Keratinocyte (primary cell): Measurements from ENCODE around the gene FAM43B. TPM values are rescaled to one million over a fixed set of nuclear protein-coding genes. Genes with fewer than 3 reads are reported as not detected.

Experiments used
- DNase-seq: peaks from one replicate; pipeline ENCODE4 v3.0.0-alpha.2; 2011; ENCODE audit warnings: low read depth, missing footprints, low spot score
- FAIRE-seq: peaks from 2 replicates; lab custom pipeline; 2011; peaks lifted over from hg19 to GRCh38; lab: Jason Lieb, UNC
- H2AFZ ChIP-seq: 2 replicates; pipeline ENCODE4 v1.6.0; 2012; ENCODE audit warnings: low read length, control low read depth, inconsistent platforms; ENCODE audit not compliant: control insufficient read depth
- H3K27ac ChIP-seq: 2 replicates; pipeline ENCODE4 v1.5.1; 2011; ENCODE audit warnings: low read length; ENCODE audit not compliant: control insufficient read depth, insufficient read depth
- H3K27me3 ChIP-seq: 3 replicates; pipeline ENCODE4 v1.6.0; 2011; ENCODE audit warnings: low read length; ENCODE audit not compliant: control insufficient read depth, insufficient read depth; ENCODE audit errors: extremely low read depth
- H3K36me3 ChIP-seq, 2 experiments: 2 replicates in 1 of 2; 3 replicates in 1 of 2; pipeline ENCODE4 v1.5.1; 2011; ENCODE audit warnings: low read length in 2 of 2, mild to moderate bottlenecking in 1 of 2; ENCODE audit not compliant: control insufficient read depth in 2 of 2, insufficient read depth in 2 of 2; ENCODE audit errors: extremely low read depth in 1 of 2
- H3K4me1 ChIP-seq: 3 replicates; pipeline ENCODE4 v1.5.1; 2011; ENCODE audit warnings: low read length; ENCODE audit not compliant: control insufficient read depth, insufficient read depth; ENCODE audit errors: extremely low read depth
- H3K4me2 ChIP-seq: 3 replicates; pipeline ENCODE4 v1.6.0; 2011; ENCODE audit warnings: low read depth, low read length; ENCODE audit not compliant: control insufficient read depth, insufficient read depth; ENCODE audit errors: extremely low read depth
- H3K4me3 ChIP-seq, 3 experiments: fragments of 200-600 bp in 1 of 3; sonication (generic) in 1 of 3; 2 replicates in 2 of 3; 3 replicates in 1 of 3; pipeline ENCODE4 v1.5.1; 2011 to 2016; ENCODE audit warnings: low read length in 3 of 3, mild to moderate bottlenecking in 3 of 3, control low read depth in 2 of 3, inconsistent platforms in 1 of 3, low read depth in 1 of 3, mixed read lengths in 1 of 3, mixed run types in 1 of 3, moderate library complexity in 1 of 3; ENCODE audit not compliant: control insufficient read depth in 2 of 3, insufficient read depth in 2 of 3; ENCODE audit errors: extremely low read depth in 1 of 3
- H3K79me2 ChIP-seq: 2 replicates; pipeline ENCODE4 v1.6.0; 2012; ENCODE audit warnings: low read length; ENCODE audit not compliant: control insufficient read depth, insufficient read depth
- H3K9ac ChIP-seq: 3 replicates; pipeline ENCODE4 v1.6.0; 2011; ENCODE audit warnings: low read length; ENCODE audit not compliant: control insufficient read depth, insufficient read depth; ENCODE audit errors: extremely low read depth
- H3K9me1 ChIP-seq: 3 replicates; pipeline ENCODE4 v1.6.0; 2011; ENCODE audit warnings: low read length; ENCODE audit not compliant: control insufficient read depth, insufficient read depth; ENCODE audit errors: extremely low read depth
- H3K9me3 ChIP-seq: 2 replicates; pipeline ENCODE4 v1.5.1; 2012; ENCODE audit warnings: low read depth, low read length; ENCODE audit not compliant: control insufficient read depth
- H4K20me1 ChIP-seq: 3 replicates; pipeline ENCODE4 v1.6.0; 2011; ENCODE audit warnings: low read length; ENCODE audit not compliant: control insufficient read depth, insufficient read depth; ENCODE audit errors: extremely low read depth
- EZH2 ChIP-seq: IDR thresholded peaks from one replicate; pipeline ENCODE4 v1.6.1; 2012; ENCODE audit warnings: inconsistent platforms, mild to moderate bottlenecking, low read length, moderate library complexity
- dilution Hi-C: fragments of 300-500 bp; cut with MboI; formaldehyde crosslinking; loops from one replicate; pipeline ENCODE4 v1.7.0; 2020; ENCODE audit warnings: low sequenced_read_pairs; ENCODE audit not compliant: extremely low pct_ligation_motif_present
- polyA plus RNA-seq, 5 experiments: library from polyadenylated mRNA; depleted of rRNA in 3 of 5; stranded (reverse) in 3 of 5; stranded (forward) in 1 of 5; unstranded in 1 of 5; fragments of >200 nt; gene quantifications; 1 replicate in 1 of 5; 2 replicates in 3 of 5; 3 replicates in 1 of 5; pipeline versions ENCODE4 v1.2.1 to v1.2.3, GENCODE V29; 2011 to 2012; ENCODE audit warnings: missing spikeins in 2 of 5, low read depth in 1 of 5, low replicate concordance in 1 of 5
- TF ChIP-seq, protein P1 (sequence below), 3 experiments: IDR thresholded peaks in 1 of 3; conservative IDR thresholded peaks in 1 of 3; optimal IDR thresholded peaks in 1 of 3; 2 replicates in 2 of 3; 3 replicates in 1 of 3; pipeline versions ENCODE3 to v1.5.1; 2011; ENCODE audit warnings: low read length in 3 of 3, mild to moderate bottlenecking in 3 of 3, moderate library complexity in 2 of 3, control low read depth in 1 of 3, inconsistent platforms in 1 of 3; ENCODE audit not compliant: insufficient read depth in 2 of 3; ENCODE audit errors: extremely low read depth in 1 of 3

The FAM43B gene
- polyA plus RNA-seq, 1 donor (not counting 4 experiments of a cell fraction or from before 2014, with no cell fraction given), result not detected

DNA sequence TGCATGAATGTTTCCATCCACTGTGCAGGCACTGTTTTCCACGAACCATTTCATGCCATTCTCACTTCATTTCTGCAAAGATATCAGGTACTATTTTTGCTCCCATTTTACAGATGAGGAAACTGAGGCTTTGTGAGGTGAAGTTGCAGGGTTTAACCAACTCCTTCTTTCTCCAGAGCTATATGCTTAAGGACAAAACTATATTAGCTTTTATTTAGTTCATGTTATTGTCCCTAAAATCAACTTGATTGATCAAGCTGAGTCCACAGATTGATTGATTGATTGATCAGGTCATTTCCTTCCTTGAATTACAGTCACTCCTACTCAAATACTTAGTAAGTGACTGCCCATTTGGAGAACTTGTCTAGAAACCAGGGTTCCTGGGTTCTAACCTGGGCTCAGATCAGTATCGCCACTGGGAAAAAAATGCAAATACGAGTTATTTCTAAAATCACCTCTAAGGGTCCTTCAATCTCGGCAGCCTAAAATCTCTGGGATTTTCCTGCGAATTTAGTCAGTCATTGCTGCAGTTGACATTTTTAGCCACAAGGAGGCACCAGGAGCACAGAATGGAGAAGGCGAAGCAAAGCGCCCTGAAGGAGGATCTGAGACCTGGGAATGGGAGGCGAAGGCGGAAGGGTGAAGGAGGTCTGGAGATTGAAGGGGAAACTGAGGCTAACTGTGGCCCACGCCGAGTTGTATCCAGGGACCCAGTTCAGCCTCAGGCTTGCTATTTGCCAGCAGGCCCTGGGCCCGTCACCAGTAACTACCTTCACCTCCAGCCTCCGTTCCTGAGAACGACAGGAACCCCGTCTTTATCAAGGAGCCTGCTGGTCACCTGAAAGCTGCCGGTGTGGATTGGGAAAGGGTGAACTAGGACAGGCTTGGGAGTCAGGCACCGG, 30.2 kb upstream of the FAM43B start:
- DNase-seq, result peak; percentile 48
- Histone ChIP-seq H3K27me3 (no peaks in the 10 kb centered on the region), H3K9ac (no peak overlapping the region), H4K20me1 (no peaks in the 10 kb centered on the region), H3K4me2 (peak overlapping the region; percentile 34), H3K79me2 (no peaks in the 10 kb centered on the region), H3K9me3 (no peaks in the 10 kb centered on the region), H3K27ac (no peak overlapping the region), H2AFZ (peak overlapping the region; percentile 73), H3K9me1 (no peaks in the 10 kb centered on the region), H3K4me3 (no peak overlapping the region), H3K36me3 (no peaks in the 10 kb centered on the region), H3K4me1 (no peaks in the 10 kb centered on the region)
- TF ChIP-seq, protein P1, sequence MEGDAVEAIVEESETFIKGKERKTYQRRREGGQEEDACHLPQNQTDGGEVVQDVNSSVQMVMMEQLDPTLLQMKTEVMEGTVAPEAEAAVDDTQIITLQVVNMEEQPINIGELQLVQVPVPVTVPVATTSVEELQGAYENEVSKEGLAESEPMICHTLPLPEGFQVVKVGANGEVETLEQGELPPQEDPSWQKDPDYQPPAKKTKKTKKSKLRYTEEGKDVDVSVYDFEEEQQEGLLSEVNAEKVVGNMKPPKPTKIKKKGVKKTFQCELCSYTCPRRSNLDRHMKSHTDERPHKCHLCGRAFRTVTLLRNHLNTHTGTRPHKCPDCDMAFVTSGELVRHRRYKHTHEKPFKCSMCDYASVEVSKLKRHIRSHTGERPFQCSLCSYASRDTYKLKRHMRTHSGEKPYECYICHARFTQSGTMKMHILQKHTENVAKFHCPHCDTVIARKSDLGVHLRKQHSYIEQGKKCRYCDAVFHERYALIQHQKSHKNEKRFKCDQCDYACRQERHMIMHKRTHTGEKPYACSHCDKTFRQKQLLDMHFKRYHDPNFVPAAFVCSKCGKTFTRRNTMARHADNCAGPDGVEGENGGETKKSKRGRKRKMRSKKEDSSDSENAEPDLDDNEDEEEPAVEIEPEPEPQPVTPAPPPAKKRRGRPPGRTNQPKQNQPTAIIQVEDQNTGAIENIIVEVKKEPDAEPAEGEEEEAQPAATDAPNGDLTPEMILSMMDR (optimal IDR thresholded peaks at IDR 0.05 in 1 of 3, IDR thresholded peaks at IDR 0.05 in 1 of 3, conservative IDR thresholded peaks at IDR 0.05 in 1 of 3; ENCODE audit: extremely low read depth in 1 of 3, insufficient read depth in 2 of 3, low read length in 3 of 3), result peak; percentile 82 to 98 (median 88)
- TF ChIP-seq EZH2, result no peak
- dilution Hi-C loops, result no loop called here
- FAIRE-seq, result peak; percentile 83

DNA sequence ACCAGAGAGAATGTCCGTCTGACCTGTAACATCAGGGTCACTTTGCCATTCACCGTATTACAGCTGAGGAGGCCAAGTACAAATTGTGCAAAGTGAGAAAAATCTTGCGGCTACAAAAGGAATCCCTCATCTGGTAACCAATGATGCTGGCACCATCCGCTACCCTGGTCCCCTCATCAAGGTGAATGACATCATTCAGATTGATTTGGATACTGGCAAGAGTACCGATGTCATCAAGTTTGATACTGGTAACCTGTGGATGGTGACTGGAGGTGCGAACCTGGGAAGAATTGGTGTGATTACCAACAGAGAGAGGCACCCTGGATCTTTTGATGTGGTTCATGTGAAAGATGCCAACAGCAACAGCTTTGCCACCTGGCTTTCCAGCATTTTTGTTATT, 26.1 kb upstream of the FAM43B start:
- H2AFZ ChIP-seq, result no peak overlapping the region
- TF ChIP-seq, protein P1 (optimal IDR thresholded peaks at IDR 0.05 in 1 of 3, IDR thresholded peaks at IDR 0.05 in 1 of 3, conservative IDR thresholded peaks at IDR 0.05 in 1 of 3; ENCODE audit: extremely low read depth in 1 of 3, insufficient read depth in 2 of 3, low read length in 3 of 3), result no peak
- no peak for TF ChIP-seq EZH2
- H3K4me2 ChIP-seq, result no peak overlapping the region
- no peak overlapping the region for H3K27ac ChIP-seq
- FAIRE-seq (no peak), DNase-seq (no peak)
- H4K20me1 ChIP-seq, result no peaks in the 10 kb centered on the region
- H3K9me1 ChIP-seq, result no peaks in the 10 kb centered on the region
- H3K9ac ChIP-seq, result no peak overlapping the region
- dilution Hi-C loops, result no loop called here
- H3K79me2 ChIP-seq, result no peaks in the 10 kb centered on the region
- H3K9me3 ChIP-seq, result no peaks in the 10 kb centered on the region
- H3K4me1 ChIP-seq, result no peaks in the 10 kb centered on the region
- peaks cover 15% of the 10 kb centered on the region for H3K27me3 ChIP-seq
- no peaks in the 10 kb centered on the region for H3K36me3 ChIP-seq
- H3K4me3 ChIP-seq, result no peak overlapping the region
